Gastrocnemius medialis (tissue), 4 donors: Measurements from ENCODE around the gene MYH13.

Experiments
- CTCF ChIP-seq, 5 experiments: fragments of 450-650 bp in 3 of 5; fragments of 200-600 bp in 2 of 5; sonication (generic) in 2 of 5; IDR thresholded peaks in 4 of 5; conservative IDR thresholded peaks in 1 of 5; 1 replicate in 4 of 5; 2 replicates in 1 of 5; pipeline ENCODE4 v1.5.1; 2016 to 2019; ENCODE audit warnings: antibody characterized with exemption in 5 of 5, mild to moderate bottlenecking in 3 of 5, moderate library complexity in 3 of 5
- POLR2A ChIP-seq, 2 donors: fragments of 450-650 bp; IDR thresholded peaks; one replicate each; pipeline ENCODE4 v1.6.1; 2017; ENCODE audit warnings: antibody characterized with exemption in 2 of 2, mild to moderate bottlenecking in 2 of 2, moderate library complexity in 2 of 2

- TF ChIP-seq CTCF (IDR thresholded peaks at IDR 0.05 in 4 of 5, conservative IDR thresholded peaks at IDR 0.05 in 1 of 5) (no peak), POLR2A (IDR thresholded peaks at IDR 0.05) (no peak)
These were observed 12.2 kb downstream of the MYH13 start for GRCh38 chr17:10360578-10360977.
